Mesodermal cell (in vitro differentiated cells): ENCODE results near the gene IKZF4.

Source experiments
- H3K27ac ChIP-seq: 2 replicates; pipeline ENCODE4 v1.7.0; 2013; ENCODE audit warnings: mild to moderate bottlenecking, low read depth, low read length, moderate library complexity; ENCODE audit not compliant: severe bottlenecking
- H3K36me3 ChIP-seq: 2 replicates; pipeline ENCODE4 v1.7.1; 2013; ENCODE audit warnings: mild to moderate bottlenecking, low read length, moderate library complexity; ENCODE audit not compliant: control insufficient read depth, insufficient read depth
- H3K4me1 ChIP-seq: one replicate; pipeline ENCODE4 v1.7.1; 2013; ENCODE audit warnings: mild to moderate bottlenecking, low read length; ENCODE audit not compliant: insufficient read depth, control insufficient read depth, poor library complexity, severe bottlenecking
- H3K4me3 ChIP-seq: 2 replicates; pipeline ENCODE4 v1.7.0; 2013; ENCODE audit warnings: low read length, control low read depth, mild to moderate bottlenecking; ENCODE audit not compliant: insufficient read depth, poor library complexity, severe bottlenecking; ENCODE audit errors: extremely low read depth
- H3K9me3 ChIP-seq: 2 replicates; pipeline ENCODE4 v1.7.1; 2013; ENCODE audit warnings: mild to moderate bottlenecking, low read length, moderate library complexity; ENCODE audit not compliant: control insufficient read depth
- whole genome bisulfite sequencing, 2 experiments: methylation state at CpG; one replicate each; pipeline ENCODE4 v1.1.5; 2013; ENCODE audit warnings: missing lambda C conversion rate in 2 of 2; ENCODE audit not compliant: insufficient coverage in 2 of 2; 5-methylcytosine and 5-hydroxymethylcytosine counted together

The IKZF4 gene

GRCh38 chr12:56017181-56017580 is 3.7 kb upstream of the IKZF4 start:
- 100% methylated on average over 1 of the region's 4 CpGs; no CpG with 5 or more reads in 1 of the 2 experiments for WGBS, 2 experiments
- Histone ChIP-seq H3K27ac (no peak overlapping the region), H3K4me1 (peaks cover 21% of the 10 kb centered on the region), H3K9me3 (no peaks in the 10 kb centered on the region), H3K4me3 (no peak overlapping the region), H3K36me3 (no peaks in the 10 kb centered on the region)

- H3K9me3 ChIP-seq = no peaks in the 10 kb centered on the region
- WGBS, 2 experiments = 80 to 100% methylated on average over 1 of the region's 1 CpG
- peaks cover 24% of the 10 kb centered on the region for H3K4me1 ChIP-seq
- H3K36me3 ChIP-seq = no peaks in the 10 kb centered on the region
- H3K27ac ChIP-seq = no peak overlapping the region
- no peak overlapping the region for H3K4me3 ChIP-seq
These were observed 2.5 kb upstream of the IKZF4 start for GRCh38 chr12:56018356-56018755.

GRCh38 chr12:56021889-56022497 is 1.1 kb downstream of the IKZF4 start:
- WGBS, 2 experiments = no CpG with 5 or more reads among the region's 2 CpGs
- peak overlapping the region; percentile 28 for H3K4me3 ChIP-seq
- H3K9me3 ChIP-seq = no peaks in the 10 kb centered on the region
- H3K36me3 ChIP-seq = peaks cover 18% of the 10 kb centered on the region
- H3K27ac ChIP-seq = peak overlapping the region; percentile 25
- peaks cover 24% of the 10 kb centered on the region for H3K4me1 ChIP-seq

GRCh38 chr12:56028511-56029165 is 7.8 kb downstream of the IKZF4 start:
- no peaks in the 10 kb centered on the region for H3K9me3 ChIP-seq
- no peaks in the 10 kb centered on the region for H3K4me1 ChIP-seq
- WGBS, 2 experiments = 50 to 100% methylated on average over 2 of the region's 5 CpGs
- H3K27ac ChIP-seq = peak overlapping the region; percentile 25
- no peak overlapping the region for H3K4me3 ChIP-seq
- H3K36me3 ChIP-seq = peaks cover 54% of the 10 kb centered on the region

- H3K4me3 ChIP-seq = no peak overlapping the region
- H3K27ac ChIP-seq = peak overlapping the region; percentile 25
- no peaks in the 10 kb centered on the region for H3K9me3 ChIP-seq
- H3K36me3 ChIP-seq = peaks cover 55% of the 10 kb centered on the region
- no peaks in the 10 kb centered on the region for H3K4me1 ChIP-seq
These were observed 8.3 kb downstream of the IKZF4 start for GRCh38 chr12:56029166-56029519.

DNA sequence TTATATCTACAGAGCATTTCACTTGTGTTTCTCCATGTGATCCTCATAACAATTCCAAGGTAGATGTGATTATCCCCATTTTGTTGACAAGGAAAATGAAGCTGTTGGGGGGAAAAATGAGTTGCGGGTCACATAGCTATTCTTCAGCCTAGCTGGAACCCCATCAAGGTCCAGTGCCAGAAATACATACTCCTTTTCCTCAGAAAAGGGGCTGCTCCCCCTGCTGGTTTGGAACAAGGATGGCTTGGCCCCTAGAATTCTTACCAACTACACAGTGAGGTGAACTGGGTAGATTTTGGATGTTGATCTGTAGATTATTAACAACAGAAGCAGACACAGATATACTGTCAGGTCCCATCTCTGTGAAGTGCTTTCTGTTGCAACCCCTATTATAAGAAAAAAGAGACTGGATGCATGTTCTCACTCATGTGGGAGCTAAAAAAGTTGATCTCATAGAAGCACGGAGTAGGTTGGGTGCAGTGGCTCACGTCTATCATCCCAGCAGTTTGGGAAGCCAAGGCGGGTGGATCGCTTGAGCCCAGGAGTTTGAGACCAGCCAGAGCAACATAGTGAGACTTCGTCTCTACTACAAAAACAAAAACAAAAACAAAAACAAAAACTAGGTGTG is 8.9 kb downstream of the IKZF4 start:
- Histone ChIP-seq H3K36me3 (peaks cover 57% of the 10 kb centered on the region), H3K9me3 (no peaks in the 10 kb centered on the region), H3K4me3 (no peak overlapping the region), H3K4me1 (no peaks in the 10 kb centered on the region), H3K27ac (no peak overlapping the region)
- WGBS, 2 experiments = 88 to 94% methylated on average over 4 to 6 of the region's 6 CpGs

DNA sequence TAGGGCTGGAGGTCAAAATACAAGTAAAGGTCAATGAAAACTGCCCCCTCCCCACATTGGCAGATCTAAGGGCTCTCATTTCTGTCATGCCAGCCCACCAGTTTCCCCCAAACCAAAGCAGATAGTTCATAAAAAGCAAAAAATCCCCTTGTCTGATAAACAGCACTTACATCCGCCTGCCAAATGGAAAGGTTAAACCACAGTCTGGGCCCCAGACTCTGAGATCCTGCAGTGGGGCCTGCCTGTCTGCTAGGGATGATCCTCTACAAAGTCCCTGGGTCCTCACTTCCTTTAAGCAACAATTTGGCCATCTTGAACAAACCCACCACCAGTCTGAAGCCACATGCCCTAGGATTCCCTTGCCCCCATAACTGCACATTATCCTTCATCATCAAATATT is 11.1 kb downstream of the IKZF4 start:
- 91 to 100% methylated on average over 1 of the region's 1 CpG for WGBS, 2 experiments
- peaks cover 62% of the 10 kb centered on the region for H3K36me3 ChIP-seq
- H3K4me3 ChIP-seq = no peak overlapping the region

GRCh38 chr12:56034586-56035332 is 13.9 kb downstream of the IKZF4 start:
- Histone ChIP-seq H3K4me1 (peaks cover 3% of the 10 kb centered on the region), H3K4me3 (no peak overlapping the region), H3K27ac (no peak overlapping the region), H3K36me3 (peaks cover 45% of the 10 kb centered on the region), H3K9me3 (no peaks in the 10 kb centered on the region)
- WGBS, 2 experiments = 93 to 95% methylated on average over 15 to 19 of the region's 21 CpGs

More for the DNA sequence above, 11.1 kb downstream of the IKZF4 start:
- H3K4me1 ChIP-seq = no peaks in the 10 kb centered on the region
- no peak overlapping the region for H3K27ac ChIP-seq
- no peaks in the 10 kb centered on the region for H3K9me3 ChIP-seq

DNA sequence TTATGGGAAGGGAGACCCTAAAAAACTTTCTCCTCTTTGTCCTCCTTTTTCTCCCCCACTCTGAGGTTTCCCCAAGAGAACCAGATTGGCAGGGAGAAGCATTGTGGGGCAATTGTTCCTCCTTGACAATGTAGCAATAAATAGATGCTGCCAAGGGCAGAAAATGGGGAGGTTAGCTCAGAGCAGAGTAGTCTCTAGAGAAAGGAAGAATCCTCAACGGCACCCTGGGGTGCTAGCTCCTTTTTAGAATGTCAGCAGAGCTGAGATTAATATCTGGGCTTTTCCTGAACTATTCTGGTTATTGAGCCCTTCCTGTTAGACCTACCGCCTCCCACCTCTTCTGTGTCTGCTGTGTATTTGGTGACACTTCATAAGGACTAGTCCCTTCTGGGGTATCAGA is 16.3 kb downstream of the IKZF4 start:
- Histone ChIP-seq H3K27ac (no peak overlapping the region), H3K36me3 (peaks cover 41% of the 10 kb centered on the region), H3K4me1 (peaks cover 3% of the 10 kb centered on the region), H3K4me3 (no peak overlapping the region), H3K9me3 (no peaks in the 10 kb centered on the region)
- WGBS, 2 experiments = 86 to 91% methylated on average over 1 of the region's 2 CpGs

DNA sequence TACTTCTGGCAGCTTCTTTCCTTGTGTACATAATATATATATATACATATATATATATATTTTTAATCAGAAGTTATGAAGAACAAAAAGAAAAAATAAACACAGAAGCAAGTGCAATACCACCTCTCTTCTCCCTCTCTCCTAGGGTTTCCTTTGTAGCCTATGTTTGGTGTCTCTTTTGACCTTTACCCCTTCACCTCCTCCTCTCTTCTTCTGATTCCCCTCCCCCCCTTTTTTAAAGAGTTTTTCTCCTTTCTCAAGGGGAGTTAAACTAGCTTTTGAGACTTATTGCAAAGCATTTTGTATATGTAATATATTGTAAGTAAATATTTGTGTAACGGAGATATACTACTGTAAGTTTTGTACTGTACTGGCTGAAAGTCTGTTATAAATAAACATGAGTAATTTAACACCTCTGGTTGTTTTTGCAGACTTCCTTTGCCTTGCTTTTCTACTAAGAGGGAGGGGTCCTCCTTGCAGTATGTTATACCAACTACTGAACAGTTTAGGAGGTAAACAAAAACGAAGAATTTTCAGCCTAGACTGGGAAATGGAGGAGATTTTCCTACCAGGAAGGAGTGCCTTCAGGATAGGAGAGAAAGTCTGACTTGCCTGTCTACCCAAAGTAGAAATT is 17.3 kb downstream of the IKZF4 start:
- no peak overlapping the region for H3K27ac ChIP-seq
- peaks cover 41% of the 10 kb centered on the region for H3K36me3 ChIP-seq
- no peak overlapping the region for H3K4me3 ChIP-seq
- H3K9me3 ChIP-seq = no peaks in the 10 kb centered on the region
- H3K4me1 ChIP-seq = peaks cover 3% of the 10 kb centered on the region
- WGBS, 2 experiments = no CpG with 5 or more reads among the region's 2 CpGs
